Muscle layer of colon (tissue), 2 donors: ENCODE data around the gene RXFP4.

ENCODE experiments used
- H3K27ac ChIP-seq: one replicate; pipeline ENCODE4 v1.7.0; 2013; ENCODE audit warnings: low read depth, mild to moderate bottlenecking, low read length, moderate library complexity
- H3K27me3 ChIP-seq, 2 donors: one replicate each; pipeline ENCODE4 v1.7.0; 2013; ENCODE audit warnings: low read length in 2 of 2, mild to moderate bottlenecking in 2 of 2; ENCODE audit not compliant: insufficient read depth in 2 of 2, control insufficient read depth in 1 of 2
- H3K36me3 ChIP-seq: one replicate; pipeline ENCODE4 v1.7.0; 2013; ENCODE audit warnings: mild to moderate bottlenecking, low read length; ENCODE audit not compliant: insufficient read depth
- H3K4me1 ChIP-seq: one replicate; pipeline ENCODE4 v1.7.0; 2013; ENCODE audit warnings: mild to moderate bottlenecking, low read length; ENCODE audit not compliant: insufficient read depth
- H3K4me3 ChIP-seq, 2 donors: one replicate each; pipeline ENCODE4 v1.7.0; 2013; ENCODE audit warnings: low read length in 2 of 2, low read depth in 1 of 2, mild to moderate bottlenecking in 1 of 2, moderate library complexity in 1 of 2
- H3K9ac ChIP-seq: one replicate; pipeline ENCODE4 v1.7.0; 2013; ENCODE audit warnings: low read length
- H3K9me3 ChIP-seq: one replicate; pipeline ENCODE4 v1.7.0; 2013; ENCODE audit warnings: mild to moderate bottlenecking, low read length
- donor health status: abdominal sarcoma.
- donor health status: Adenocarcinoma of cecum.

RXFP4 gene

DNA sequence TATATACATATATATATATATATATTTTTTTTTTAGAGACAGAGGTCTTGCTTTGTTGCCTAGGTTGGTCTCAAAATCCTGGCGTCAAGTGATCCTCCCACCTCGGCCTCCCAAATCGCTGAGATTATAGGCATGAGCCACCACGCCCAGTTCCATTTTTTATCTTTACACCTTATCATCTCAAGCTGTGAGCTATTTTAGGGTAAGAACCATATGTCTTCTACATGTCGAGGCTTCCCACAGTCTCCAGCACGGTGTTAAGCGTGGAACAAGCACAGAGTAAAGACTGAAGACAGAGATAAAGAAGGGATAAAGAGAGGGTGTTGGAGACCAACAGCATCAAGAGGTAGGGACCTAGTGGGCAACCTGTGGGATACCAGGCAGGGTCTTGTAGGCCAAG, 22.8 kb downstream of the RXFP4 start:
- Histone ChIP-seq H3K9me3 (no peaks in the 10 kb centered on the region), H3K9ac (no peak overlapping the region), H3K27me3 (no peaks in the 10 kb centered on the region), H3K4me1 (peaks cover 29% of the 10 kb centered on the region), H3K27ac (no peak overlapping the region), H3K36me3 (peaks cover 80% of the 10 kb centered on the region), H3K4me3 (no peak overlapping the region)

DNA sequence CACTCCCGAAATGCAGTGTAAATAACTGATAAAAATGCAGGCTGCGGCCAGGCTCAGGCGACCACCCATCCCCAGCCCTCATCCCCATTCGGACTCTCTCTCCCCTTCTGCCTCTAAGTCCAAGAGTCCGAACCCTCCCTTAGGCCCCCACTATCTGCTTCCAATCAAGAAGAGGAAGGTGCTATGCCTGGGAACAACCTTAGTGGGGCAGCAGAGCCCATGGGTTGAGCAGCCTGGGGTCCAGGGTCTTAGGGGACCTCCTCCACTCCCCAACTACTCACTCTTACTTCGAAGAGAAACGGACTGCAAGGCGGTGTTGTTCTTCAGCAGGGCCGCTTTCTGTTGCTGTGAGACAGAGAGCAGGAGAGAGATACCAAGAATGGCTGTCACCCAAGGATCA, 24.7 kb downstream of the RXFP4 start:
- no peak overlapping the region for H3K9ac ChIP-seq
- H3K27ac ChIP-seq = peak overlapping the region; percentile 23
- peaks cover 48% of the 10 kb centered on the region for H3K4me1 ChIP-seq
- no peaks in the 10 kb centered on the region for H3K27me3 ChIP-seq
- H3K4me3 ChIP-seq = no peak overlapping the region
- H3K36me3 ChIP-seq = peaks cover 71% of the 10 kb centered on the region
- H3K9me3 ChIP-seq = no peaks in the 10 kb centered on the region

DNA sequence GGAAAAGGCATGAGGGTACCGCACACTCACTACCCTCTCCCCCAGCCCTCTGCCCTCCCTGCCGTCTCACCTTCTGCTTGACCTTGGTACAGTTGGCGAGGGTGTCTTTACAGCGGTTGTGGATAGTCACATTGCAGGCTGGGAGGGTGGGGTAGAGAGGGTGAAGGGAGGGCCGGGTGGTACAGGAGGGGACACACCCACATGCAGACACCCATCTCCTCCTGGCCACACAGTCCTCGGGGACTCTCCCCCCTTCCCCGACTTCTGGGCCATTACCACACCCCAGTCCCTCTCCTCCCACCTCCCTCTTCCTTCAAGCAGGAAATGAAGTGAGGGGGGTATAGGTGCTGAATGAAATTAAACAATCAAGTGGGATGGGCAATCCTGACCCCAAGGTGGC, 25.3 kb downstream of the RXFP4 start:
- Histone ChIP-seq H3K36me3 (peaks cover 66% of the 10 kb centered on the region), H3K9ac (no peak overlapping the region), H3K4me1 (peaks cover 48% of the 10 kb centered on the region), H3K27me3 (no peaks in the 10 kb centered on the region), H3K4me3 (peak overlapping the region in 1 of 2 donors; percentile 24), H3K27ac (peak overlapping the region; percentile 44), H3K9me3 (no peaks in the 10 kb centered on the region)

- Histone ChIP-seq H3K4me1 (peaks cover 51% of the 10 kb centered on the region), H3K36me3 (peaks cover 58% of the 10 kb centered on the region), H3K9me3 (no peaks in the 10 kb centered on the region), H3K27ac (peak overlapping the region; percentile 20), H3K4me3 (peak overlapping the region in 1 of 2 donors; percentile 24), H3K27me3 (no peaks in the 10 kb centered on the region), H3K9ac (no peak overlapping the region)
Observed at GRCh38 chr1:155967341-155968050, 26.1 kb downstream of the RXFP4 start.

- Histone ChIP-seq H3K4me3 (peak overlapping the region in 1 of 2 donors; percentile 24), H3K27ac (peak overlapping the region; percentile 13), H3K36me3 (peaks cover 53% of the 10 kb centered on the region)
Observed at GRCh38 chr1:155968051-155968400, 26.6 kb downstream of the RXFP4 start.

GRCh38 chr1:155968670-155969069, 27.2 kb downstream of the RXFP4 start:
- Histone ChIP-seq H3K9ac (no peak overlapping the region), H3K27ac (peak overlapping the region; percentile 13), H3K36me3 (peaks cover 51% of the 10 kb centered on the region), H3K27me3 (no peaks in the 10 kb centered on the region), H3K9me3 (no peaks in the 10 kb centered on the region), H3K4me1 (peaks cover 56% of the 10 kb centered on the region), H3K4me3 (no peak overlapping the region)

More at GRCh38 chr1:155968051-155968400, 26.6 kb downstream of the RXFP4 start:
- peaks cover 51% of the 10 kb centered on the region for H3K4me1 ChIP-seq
- no peaks in the 10 kb centered on the region for H3K9me3 ChIP-seq
- no peaks in the 10 kb centered on the region for H3K27me3 ChIP-seq
- no peak overlapping the region for H3K9ac ChIP-seq

DNA sequence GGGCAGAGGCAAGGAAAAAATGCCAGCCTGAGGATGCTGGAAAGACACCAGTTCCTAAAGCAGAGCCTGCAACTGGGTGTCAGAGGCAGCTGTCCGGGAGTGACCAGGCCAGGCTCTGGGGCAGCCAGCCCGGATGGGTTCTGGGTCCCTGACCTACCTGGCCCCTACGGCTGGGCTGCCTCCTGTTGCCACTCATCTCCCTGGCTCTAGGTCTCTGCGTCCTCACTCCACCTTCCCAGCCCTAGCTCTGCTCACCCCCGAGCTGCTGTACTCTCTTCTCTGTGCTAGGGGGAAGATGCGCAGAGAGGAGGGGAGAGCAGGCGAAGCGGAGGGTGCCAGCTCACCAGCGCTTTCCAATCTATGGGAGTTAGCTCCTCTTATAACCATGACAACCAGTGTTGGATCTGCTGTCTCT, 27.9 kb downstream of the RXFP4 start:
- Histone ChIP-seq H3K4me3 (no peak overlapping the region), H3K27me3 (no peaks in the 10 kb centered on the region), H3K4me1 (peaks cover 61% of the 10 kb centered on the region), H3K9me3 (no peaks in the 10 kb centered on the region), H3K9ac (no peak overlapping the region), H3K36me3 (peaks cover 48% of the 10 kb centered on the region), H3K27ac (no peak overlapping the region)

DNA sequence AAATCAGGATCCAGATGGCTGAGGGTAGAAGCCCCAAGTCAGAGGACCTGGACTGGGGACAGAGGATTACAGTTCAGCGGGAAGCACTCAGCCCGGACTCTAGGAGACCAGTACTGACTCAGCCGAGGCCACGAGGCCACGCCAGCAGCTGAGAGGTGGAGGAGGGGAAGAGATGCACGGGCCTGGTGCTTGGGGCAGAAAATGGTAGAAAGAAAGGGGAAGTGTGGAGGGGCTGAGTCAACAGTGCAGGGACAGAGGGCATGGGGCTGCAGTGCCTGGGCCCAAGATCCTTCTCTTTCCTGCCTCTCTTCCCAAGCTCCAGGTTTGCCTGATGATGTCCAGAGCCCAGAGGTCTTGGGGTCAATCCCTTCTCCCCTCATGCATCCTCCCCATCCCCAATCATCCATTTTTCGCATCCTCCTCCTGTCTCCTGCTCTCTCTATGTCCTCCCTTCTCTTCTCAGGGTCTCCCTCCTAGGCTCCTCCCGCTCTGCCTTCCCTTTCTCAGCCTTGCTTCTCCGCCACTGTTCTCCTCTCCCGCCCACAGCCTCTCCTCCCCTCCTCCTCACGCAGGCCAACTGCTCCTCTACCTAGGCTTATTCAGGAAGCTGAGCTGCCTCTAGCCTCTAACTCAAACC, 29.2 kb downstream of the RXFP4 start:
- no peak overlapping the region for H3K4me3 ChIP-seq
- peaks cover 74% of the 10 kb centered on the region for H3K4me1 ChIP-seq
- H3K27me3 ChIP-seq = no peaks in the 10 kb centered on the region
- H3K36me3 ChIP-seq = peaks cover 37% of the 10 kb centered on the region
- no peak overlapping the region for H3K27ac ChIP-seq
- no peaks in the 10 kb centered on the region for H3K9me3 ChIP-seq
- H3K9ac ChIP-seq = no peak overlapping the region

- Histone ChIP-seq H3K4me1 (peaks cover 85% of the 10 kb centered on the region), H3K9ac (no peak overlapping the region), H3K36me3 (peaks cover 22% of the 10 kb centered on the region), H3K27ac (no peak overlapping the region), H3K9me3 (no peaks in the 10 kb centered on the region), H3K4me3 (no peak overlapping the region), H3K27me3 (no peaks in the 10 kb centered on the region)
Observed at GRCh38 chr1:155971910-155972809, 30.7 kb downstream of the RXFP4 start.

GRCh38 chr1:155973723-155974122, 32.3 kb downstream of the RXFP4 start:
- H3K27me3 ChIP-seq = no peaks in the 10 kb centered on the region
- peaks cover 73% of the 10 kb centered on the region for H3K4me1 ChIP-seq
- H3K9me3 ChIP-seq = no peaks in the 10 kb centered on the region
- no peak overlapping the region for H3K4me3 ChIP-seq
- no peak overlapping the region for H3K9ac ChIP-seq
- no peak overlapping the region for H3K27ac ChIP-seq
- H3K36me3 ChIP-seq = peaks cover 11% of the 10 kb centered on the region
